Activated gamma-delta T cell treated with anti-CD3 and anti-CD28 coated beads, Interleukin-2, amount 50 U/mL, for 16 hours (primary cell): Measurements from ENCODE around the gene TENM4.

ENCODE experiments used
- DNase-seq: peaks from one replicate; pipeline ENCODE4 v3.0.0-alpha.2; 2020; ENCODE audit warnings: low read depth

TENM4 gene

DNA sequence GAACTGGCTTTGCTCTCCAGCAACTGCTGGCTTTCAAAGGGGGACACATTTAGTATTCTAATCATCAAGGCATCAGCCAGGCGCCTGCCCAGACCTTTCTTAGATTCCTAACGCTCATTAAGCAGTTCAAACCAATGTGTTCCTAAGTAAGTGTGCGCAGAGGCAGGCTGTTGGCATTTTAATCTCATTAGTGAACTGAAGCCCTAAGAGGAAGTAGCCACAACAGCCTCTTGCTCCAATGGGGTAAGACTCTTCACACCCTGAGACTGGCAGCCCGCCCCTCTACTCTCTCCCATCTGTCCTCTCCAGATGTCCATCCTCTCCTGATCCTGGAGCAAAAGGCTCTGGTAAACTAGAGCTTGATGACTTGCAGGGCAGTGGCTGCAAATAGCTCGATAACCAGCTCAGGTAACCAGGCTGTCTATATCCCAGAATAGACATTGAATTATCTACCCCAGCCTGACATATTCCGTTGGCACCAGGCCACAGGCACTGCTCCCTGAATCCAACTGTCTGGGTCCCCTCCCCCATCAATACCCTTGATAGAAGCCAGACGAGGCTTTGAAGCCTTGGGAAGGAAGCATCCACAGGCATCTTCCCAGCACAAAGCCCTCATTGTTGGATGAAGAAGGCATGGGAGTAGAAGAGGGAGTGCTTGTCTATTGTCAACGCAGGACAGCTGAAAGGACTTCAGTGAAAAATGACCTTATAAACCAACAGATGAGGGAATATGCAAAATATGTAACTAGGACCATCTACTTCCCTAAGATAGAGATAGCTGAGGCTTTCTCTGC, 321.1 kb downstream of the TENM4 start:
- no peak for DNase-seq

DNA sequence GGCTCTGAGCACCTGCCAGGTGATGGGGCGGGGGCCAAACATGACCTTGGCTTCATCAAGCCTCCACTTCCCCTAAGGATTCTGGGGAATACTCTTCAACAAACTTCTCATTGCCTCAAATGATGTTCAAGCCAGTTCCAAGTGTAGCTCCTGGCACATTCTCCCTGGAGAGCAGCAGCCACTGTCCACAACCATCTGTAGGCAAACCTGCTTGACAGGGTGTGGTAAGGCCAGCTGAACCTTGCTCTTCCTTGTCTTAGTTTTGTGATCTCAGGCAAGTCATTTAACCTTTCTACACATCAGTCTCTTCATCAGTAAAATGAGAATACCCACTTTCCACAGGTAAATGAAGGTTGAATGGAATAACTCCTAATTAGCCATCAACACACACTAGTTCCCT, 323.3 kb downstream of the TENM4 start:
- DNase-seq = no peak

DNA sequence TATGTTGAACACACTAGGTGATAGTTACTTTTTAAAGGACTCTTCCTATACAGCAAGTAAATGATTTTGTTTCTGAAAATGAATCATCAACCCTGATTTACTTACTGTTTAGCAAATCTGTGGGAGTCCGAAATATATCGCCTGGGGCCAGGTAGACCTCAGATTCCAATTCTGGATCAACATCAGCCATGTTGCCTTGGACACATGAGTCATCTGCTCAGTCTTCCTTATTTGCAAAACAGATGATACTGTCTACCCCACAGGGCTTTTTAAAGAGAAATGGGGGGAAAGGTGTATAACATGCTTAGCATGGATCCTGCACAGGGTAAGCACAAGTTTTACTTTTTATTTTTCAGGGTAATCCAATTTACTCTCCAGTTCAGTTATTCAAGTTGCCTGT, 324.2 kb downstream of the TENM4 start:
- no peak for DNase-seq

DNA sequence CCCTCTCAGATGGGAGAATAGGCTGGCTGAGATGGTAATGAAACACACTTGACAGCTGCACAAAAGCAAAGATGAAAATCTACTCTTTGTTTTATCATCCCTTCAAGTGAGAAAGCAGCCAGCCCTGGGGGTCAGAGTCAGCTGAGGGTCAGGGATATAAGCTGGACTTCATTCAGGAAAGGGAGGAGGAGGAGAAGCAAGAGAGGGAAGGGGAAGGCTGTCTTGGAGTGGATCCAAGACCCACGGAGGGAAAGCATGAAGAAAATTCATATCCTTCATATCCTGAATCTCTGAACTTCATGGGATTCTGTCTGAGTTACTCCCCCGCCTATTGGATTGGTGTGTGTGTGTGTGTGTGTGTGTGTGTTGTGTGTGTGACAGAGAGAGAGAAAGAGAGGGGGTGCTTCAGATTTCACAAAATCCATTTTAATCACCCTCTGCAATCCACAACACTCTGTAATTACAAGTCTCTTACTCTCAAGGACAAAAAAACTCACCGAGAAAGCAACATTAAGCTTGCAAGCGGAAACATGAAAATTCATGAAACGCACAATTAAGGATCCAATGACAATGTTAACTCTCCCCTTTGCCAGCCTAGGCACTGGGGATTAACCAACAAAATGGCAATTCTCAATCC, 327.7 kb downstream of the TENM4 start:
- no peak for DNase-seq

DNA sequence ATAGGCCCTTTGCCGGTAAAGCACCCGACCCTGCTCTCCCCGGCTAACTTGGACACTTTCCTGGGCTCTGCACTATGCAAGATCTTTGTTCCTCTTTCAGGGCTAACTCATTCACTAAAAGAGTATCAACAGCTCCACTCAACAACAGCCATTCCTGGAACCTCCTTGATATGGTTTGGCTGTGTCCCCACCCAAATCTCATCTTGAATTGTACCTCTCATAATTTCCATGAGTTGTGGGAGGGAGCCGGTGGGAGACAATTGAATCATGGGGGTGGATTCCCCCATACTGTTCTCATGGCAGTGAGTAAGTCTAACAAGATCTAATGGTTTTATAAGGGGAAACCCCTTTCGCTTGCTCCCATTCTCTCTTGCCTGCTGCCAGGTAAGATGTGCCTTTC, 330.0 kb downstream of the TENM4 start:
- no peak for DNase-seq

DNA sequence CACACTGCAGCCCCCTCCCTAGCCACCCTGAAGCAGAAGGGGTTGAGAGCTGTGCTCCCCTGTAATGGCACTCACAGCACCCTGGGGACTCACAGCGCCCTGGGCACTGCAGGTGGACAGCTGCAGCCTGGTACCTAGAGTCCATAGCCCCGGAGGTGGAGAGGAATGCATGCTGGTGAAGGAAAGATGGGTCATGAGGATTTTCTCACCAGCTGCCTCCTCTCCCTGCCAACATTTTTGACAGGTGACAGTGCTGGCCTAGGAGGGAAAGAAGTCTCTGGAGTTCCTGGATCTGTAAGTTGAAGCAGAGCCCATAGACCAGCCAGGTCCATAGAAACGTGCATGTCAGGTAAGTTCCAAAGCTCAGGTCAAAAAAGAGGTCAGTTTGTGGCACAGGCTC, 330.5 kb downstream of the TENM4 start:
- no peak for DNase-seq

DNA sequence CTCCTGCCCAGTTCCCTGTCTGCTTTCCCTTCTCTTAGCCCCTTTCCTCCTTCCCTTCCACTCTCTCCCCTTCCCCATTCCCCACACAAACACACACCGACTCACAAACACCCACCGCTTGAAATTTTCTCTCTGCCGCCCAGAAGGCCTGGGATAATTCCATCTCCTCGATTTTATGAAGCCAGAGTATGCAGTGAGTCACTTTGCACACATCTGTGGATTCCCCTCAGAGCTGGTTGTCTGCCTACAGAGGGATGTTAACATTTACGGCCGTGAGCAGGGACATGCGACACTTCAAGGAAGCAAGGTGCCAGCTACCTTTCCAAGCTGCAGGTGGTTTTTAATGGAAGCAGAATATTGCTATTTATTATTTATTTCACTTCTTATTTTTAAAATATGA, 332.0 kb downstream of the TENM4 start:
- DNase-seq = no peak

DNA sequence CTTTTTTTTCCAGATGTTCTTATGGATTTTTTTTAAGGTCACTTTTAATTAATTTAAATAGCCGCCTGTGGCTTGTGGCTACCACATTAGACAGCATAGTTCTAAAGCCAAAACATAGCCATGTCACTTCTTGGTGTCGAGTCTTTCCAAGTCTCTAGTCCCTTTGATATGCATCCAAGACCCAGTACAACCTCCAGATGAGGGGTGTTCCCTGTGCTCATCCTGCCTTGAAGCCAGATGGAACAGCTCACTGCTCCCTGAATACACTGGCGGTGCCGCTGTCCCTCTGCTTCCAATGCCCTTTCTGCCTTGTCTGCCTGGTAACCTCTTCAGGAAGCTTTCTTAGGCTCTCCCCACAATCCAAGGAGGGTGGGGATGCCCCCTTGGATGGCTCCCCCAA, 338.0 kb downstream of the TENM4 start:
- DNase-seq = no peak

DNA sequence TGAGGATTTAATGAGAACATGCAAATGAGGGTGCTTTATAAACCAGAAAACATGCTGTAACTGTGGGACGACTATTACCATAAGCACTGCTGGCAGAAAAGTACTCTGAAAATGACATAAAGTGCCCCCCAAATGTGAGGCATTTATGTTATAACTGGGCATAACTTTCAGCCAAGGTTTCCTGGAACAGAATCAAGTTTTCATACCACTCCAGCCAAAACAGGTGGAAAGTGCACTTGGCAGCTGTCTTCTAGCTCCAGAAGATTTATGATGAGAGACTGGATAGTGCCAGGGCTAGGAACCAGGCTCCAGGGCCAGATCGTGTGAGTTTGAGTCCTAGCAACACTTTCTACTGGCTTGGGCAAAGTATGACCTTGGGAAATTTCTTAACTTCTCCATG, 339.2 kb downstream of the TENM4 start:
- DNase-seq = no peak

DNA sequence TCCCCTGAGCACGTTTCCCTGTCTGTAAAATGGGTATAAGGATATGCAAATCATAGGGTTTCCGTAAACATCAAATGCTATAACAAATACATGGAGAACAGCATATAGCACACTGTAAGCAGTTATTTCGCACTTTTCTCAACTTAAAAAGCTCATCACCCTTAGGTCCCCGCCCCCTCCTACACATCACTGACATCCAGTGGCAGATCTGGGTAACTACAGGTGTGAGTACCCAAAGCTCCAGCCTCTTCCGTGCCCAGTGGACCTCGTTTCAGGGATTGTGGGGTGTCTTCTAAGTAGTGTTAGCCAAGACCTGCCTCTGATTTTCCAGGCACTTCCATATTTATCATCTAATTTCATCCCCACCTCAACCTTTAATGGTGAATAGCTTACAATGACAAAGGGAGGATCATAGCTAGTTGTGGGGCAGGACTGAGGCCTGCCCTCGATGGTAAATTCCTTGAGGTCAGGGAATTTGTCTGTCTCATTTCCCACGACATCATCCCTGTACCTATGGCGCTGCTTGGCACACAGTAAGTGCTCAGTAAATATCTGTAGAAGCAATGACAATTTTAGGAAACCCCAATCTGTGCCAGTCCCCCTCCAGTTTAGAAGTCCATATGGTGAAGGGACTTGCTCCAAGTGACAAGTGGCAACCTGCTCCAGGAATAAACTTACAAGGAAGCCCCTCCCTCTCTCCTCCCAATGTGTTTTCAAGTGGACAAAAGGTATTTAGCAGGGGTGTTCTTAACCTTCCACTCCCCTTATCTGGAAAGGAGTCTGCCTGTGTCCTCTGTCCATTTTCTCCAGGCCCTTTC, 340.5 kb downstream of the TENM4 start:
- no peak for DNase-seq

DNA sequence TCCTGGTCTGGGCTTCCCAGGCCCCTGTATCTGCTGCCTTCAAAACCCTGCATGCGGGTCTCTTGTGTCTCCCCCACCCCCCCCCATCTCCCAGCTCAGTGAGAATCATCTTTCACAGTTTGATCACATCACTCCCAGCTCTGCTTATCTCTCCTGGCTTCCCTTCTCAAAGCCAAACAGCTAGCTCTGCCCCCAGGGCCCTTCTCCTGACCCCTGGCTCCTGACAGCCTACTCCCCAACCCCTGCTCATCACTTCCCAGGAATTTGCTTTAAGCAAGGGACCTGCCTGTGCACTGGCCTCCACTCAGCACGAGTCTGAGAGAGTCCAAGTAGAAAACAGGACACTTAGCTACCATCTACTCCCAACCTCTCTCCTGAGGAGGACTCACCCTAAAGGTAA, 342.7 kb downstream of the TENM4 start:
- no peak for DNase-seq

DNA sequence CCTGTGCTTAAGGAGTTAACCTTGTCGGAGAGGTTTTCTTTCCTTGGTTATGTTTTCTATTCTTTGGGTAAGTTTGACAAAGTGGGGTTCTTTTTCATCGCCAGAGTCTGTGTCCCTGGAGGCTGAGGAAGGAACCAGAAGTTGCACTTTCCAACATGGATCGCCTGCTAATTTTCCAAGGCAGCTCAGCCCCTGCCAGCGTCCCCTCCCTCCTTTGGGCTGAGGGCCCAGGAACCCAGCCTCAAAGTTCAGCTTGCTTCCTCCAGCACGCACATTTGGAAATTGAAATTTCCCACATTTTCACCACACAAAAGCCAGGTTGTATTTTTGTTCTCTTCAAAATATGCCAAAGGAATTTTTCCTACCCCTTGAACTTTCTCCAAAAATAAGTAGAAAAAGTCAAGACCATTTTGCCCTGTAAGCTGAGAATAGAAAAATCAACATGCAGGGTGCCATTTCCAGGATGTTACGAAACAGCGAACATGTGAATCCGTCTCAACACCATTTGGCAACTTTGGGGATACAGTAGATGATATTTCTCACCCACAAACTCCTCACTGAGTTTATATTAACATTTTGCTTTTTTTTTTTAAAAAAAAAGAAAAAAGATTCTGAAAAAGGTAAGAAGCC, 343.5 kb downstream of the TENM4 start:
- DNase-seq = no peak

DNA sequence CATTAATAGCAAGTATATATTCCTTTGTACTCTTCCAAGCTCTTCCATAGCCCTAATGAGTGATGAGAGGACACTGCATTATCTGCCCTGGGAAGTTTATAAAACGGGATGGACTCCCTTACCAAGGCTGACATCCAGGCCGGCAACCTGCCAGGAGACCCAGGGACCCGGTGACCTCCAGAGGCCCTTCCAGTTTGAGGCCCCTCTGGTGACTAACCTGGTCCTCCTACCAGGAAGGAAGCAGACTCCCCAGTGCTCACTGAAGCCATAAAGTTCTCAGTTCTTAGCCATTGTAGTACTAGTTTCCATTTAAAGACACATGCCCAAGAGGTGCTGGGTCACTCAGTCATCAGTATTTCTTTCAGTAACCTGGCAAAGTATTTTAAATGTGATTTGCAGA, 345.4 kb downstream of the TENM4 start:
- DNase-seq = no peak

DNA sequence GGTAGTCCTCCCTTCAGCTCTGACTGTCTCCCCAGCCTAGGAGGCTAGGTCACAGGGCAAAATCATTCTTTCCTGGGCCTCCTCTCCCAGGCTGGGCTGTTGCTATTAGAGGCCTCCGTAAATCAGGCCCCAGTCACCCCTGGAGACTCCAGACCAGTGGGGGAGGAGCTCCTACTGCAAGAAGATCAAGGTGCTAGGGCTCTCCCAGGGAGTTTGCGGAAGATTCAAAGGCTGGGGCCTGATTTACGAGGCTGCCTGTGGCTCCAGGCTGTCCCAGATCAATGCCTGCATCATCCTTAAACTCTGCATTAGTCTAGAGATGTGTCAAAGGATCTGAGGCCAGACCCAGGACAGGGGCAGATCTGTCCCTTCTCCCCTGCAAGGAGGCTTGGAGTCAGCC, 346.2 kb downstream of the TENM4 start:
- DNase-seq = no peak

DNA sequence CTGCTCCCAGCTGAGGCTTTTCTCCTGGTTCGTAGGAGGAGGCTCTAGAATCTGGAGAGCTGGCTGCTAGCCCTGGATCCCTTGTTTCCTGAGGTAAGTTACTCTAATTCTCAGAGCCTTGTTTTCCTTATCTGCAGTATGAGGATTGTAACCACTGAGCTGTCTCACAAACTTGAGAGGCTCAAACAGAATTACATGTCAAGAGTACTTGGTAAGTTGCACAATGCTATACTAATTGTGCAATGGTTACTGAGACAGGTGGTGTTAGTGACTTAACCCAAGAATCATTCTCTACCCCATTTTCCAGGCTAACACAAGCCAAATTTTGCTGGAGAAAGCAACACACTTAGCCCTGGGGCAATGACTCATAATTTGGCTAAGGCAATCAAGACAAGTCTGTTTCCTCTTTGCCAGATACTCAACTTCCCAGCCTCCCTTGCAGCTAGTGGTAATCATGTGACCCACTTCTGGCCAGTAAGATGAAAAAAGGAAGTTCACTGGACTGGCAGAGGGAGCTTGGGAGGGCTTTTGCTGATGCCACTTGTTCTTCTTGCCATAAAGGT, 348.0 kb downstream of the TENM4 start:
- DNase-seq = no peak

DNA sequence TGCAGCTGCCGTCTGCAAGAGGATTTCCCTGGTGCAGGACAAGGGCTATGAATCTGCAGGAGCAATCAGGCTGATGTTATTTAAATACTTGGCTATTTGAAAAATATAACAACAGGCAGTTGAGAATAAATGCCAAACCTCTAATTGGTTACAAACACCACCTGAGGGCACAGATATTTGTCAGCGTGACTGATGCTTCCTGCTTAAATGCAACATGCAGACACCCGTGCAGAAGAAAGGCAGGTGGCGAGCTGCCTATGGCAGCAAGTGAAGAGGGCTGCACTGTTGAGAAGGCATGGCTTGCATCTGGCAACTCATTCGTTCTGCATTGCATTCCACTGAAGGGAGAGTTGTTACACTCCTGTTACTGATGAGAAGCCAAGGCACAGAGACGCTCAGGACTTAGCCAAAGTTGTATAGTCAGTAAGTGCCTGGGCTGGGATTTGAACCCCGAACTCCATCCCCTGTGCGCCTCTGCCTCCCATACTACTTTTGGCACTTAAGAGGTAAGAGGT, 350.6 kb downstream of the TENM4 start:
- DNase-seq = no peak

DNA sequence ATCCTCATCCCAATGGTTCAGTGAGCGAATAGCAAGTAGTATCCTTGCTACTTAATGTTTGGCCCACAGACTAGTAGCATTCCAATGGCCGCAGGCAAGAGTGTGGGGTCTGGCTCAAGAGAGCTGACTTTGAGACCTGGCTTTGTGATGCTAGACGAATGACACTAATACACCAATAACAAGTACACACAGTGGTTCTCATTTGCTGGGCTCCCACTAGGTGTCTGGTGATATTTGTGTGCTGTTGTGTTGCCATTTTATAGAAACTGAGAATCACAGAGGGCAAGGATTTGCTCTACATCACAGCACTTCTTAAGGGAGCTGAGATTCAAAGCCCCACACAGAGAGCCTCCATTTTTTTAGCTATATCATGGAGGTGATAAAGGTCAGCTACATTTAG, 351.2 kb downstream of the TENM4 start:
- no peak for DNase-seq

DNA sequence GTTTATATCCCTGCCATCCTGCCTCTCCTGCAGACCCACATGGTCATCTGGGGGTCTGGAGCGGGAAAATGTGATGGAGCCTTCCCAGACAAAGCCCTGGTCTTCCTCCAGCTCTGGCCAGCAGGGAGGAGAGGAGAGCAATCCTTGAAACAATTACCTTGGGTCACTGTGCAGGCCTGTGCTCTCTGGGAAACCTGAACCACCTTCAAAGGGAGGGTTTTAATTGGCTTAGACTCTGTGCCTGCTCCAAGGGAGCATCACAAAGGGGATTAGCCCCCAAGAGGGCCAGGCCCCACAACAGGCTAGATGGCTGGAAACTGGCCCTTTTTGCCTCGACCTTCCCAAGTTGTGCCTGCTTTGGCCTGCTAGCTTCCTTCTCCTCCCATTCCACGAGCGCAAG, 351.9 kb downstream of the TENM4 start:
- DNase-seq = no peak

DNA sequence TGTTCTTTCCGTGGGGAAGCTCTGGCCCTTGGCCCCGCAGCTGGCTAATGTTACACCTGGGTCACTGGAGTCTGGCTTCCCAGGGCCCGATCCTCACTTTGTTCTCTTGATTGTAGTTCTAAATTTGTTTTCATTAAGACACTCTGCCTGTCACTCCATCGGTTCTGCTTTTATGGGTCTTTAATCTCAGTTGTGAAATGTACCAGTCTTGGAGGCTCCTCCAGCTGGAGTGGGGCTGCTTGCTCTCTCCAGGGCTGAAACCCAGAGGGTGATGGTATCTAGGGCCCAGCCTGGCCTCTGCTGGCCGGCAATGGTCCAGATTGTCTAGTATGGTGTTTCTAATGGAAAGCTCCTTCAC, 352.9 kb downstream of the TENM4 start:
- DNase-seq = no peak

DNA sequence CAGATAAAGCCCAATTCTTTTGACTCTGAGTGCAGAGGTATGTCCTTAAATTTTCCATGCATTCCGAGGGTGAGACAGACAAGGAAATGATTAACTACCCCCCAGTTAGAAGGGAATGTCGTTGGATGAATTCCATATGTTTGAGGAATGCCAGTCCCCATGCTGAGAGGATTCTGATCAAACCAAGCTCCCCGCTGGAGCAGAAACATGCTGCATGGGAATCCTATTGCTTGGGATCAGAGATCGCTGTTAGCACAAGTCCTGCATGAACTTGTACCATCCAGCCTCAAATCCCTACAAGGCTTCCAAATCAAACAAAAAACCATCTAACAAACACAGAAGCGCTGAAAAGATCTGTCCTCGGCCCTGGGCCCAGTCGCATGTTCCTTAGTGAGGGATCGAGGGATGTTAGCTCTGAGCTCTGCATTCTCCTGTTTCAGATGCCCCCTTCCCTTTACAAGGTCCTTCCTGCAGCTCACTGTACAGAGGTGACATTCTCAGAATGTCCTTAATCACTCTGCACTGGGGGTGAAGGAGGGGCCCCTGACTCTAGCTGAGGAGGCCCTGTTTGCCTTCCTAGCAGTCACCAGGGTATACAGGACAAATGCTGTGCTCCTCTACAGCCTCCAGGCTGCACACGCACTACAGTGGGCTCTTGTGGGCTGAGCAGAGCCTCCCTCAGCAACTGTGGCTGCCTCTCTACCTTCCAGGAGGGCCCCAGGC, 353.4 kb downstream of the TENM4 start:
- DNase-seq = no peak

DNA sequence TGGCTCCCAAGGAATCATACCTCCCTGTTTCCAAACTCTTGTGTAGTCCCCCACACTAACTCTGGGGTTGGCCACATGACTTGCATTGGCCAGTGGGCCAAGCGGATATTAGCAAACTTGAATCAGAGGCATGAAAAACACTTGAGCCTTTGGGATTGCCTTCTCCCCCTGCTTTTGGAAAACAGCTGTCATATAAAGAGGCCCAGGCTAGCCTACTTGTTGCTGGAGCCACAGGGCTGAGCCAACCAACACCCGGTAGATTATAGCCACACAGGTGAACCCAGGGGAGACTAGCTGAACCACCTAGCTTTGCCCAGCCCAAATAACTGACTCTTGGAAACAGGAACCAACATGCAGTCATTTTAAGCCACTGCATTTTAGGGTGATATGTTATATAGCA, 354.8 kb downstream of the TENM4 start:
- no peak for DNase-seq

DNA sequence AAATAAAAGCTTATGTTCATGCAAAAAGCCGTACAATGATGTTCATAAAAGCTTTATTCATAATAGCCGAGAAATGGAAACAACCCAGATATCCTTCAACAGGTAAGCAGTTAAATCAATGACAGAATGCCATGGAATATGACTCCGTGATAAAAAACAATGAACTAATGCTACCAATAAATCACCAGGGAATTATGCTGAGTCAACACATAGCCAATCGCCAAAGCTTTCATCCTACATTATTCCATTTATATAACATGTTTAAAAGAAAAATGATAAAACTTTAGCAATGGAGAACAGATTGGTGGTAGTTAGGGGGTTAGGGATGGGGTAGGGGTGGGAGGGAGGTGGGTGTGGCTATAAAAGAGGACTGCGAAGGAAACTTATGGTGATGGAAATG, 356.4 kb downstream of the TENM4 start:
- DNase-seq = no peak
